Measurements from ENCODE around the gene SEPTIN6. TPM values are rescaled to one million over a fixed set of nuclear protein-coding genes. Genes with fewer than 3 reads are reported as not detected.

SEPTIN6 gene
- total RNA-seq, 2 donors from 2014 or later = 183 to 275 TPM

- H3K27ac Mint-ChIP-seq = peak overlapping the region; percentile 33
- ATAC-seq (replicated peaks in 1 of 2) (peak; percentile 58 to 92), DNase-seq (no peak)
- peaks cover 6% of the 10 kb centered on the region for H3K27me3 Mint-ChIP-seq (ENCODE audit: low read depth)
- H3K9me3 Mint-ChIP-seq = no peaks in the 10 kb centered on the region
- H3K4me1 Mint-ChIP-seq (ENCODE audit: low read depth) = no peaks in the 10 kb centered on the region
- peak overlapping the region in 1 of 2 donors; percentile 29 for H3K4me3 Mint-ChIP-seq
- H3K36me3 Mint-ChIP-seq (ENCODE audit: insufficient read depth in 2 of 2) = no peaks in the 10 kb centered on the region
Measured at GRCh38 chrX:119706616-119707015, 13.6 kb upstream of the SEPTIN6 start.

- H3K9me3 Mint-ChIP-seq = no peaks in the 10 kb centered on the region
- no peak overlapping the region for H3K27ac Mint-ChIP-seq
- peaks cover 11% of the 10 kb centered on the region for H3K4me1 Mint-ChIP-seq (ENCODE audit: low read depth)
- no peaks in the 10 kb centered on the region for H3K36me3 Mint-ChIP-seq (ENCODE audit: insufficient read depth in 2 of 2)
- no peak overlapping the region for H3K4me3 Mint-ChIP-seq
- no peaks in the 10 kb centered on the region for H3K27me3 Mint-ChIP-seq (ENCODE audit: low read depth)
- DNase-seq (no peak), ATAC-seq (replicated peaks in 1 of 2) (peak; percentile 58 to 60)
Measured at GRCh38 chrX:119698845-119699244, 5.9 kb upstream of the SEPTIN6 start.

DNA sequence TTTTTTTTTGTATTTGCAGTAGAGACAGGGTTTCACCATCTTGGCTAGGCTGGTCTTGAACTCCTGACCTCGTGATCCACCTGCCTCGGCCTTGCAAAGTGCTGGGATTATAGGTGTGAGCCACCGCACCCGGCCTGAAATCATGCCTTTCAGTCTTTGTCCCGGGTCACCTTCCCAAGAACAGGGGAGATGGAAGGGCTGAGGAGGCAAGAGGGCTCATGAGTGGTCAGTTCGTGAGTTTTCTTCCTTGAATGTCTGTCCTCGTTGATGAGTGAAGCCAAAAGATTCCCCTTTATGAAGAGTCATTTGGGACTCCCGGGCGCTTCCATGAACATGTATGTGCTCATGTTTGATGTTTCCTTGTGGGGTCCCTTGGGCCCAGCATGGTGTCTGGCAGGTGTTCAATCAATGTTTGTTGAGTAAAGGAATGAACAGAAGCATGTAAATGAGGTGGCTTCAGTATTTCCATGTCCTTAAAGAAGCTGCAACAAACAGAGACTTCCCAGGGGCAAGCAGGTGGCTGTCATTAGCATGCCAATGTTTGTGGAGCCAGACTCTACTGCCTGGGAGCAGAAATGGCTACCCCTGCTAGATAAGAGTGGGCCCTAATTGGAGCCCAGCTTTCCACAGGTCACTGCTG lies 3.4 kb upstream of the SEPTIN6 start:
- no peak overlapping the region for H3K27ac Mint-ChIP-seq
- H3K4me1 Mint-ChIP-seq (ENCODE audit: low read depth) = peaks cover 11% of the 10 kb centered on the region
- DNase-seq (no peak), ATAC-seq (replicated peaks in 1 of 2) (no peak)
- H3K4me3 Mint-ChIP-seq = no peak overlapping the region
- H3K27me3 Mint-ChIP-seq (ENCODE audit: low read depth) = no peaks in the 10 kb centered on the region
- peaks cover 3 to 6% of the 10 kb centered on the region in 2 donors for H3K36me3 Mint-ChIP-seq (ENCODE audit: insufficient read depth in 2 of 2)
- no peaks in the 10 kb centered on the region for H3K9me3 Mint-ChIP-seq

GRCh38 chrX:119695535-119696050 lies 2.6 kb upstream of the SEPTIN6 start:
- no peak overlapping the region for H3K27ac Mint-ChIP-seq
- DNase-seq (no peak), ATAC-seq (replicated peaks in 1 of 2) (no peak)
- H3K27me3 Mint-ChIP-seq (ENCODE audit: low read depth) = no peaks in the 10 kb centered on the region
- H3K4me1 Mint-ChIP-seq (ENCODE audit: low read depth) = peaks cover 11% of the 10 kb centered on the region
- no peak overlapping the region for H3K4me3 Mint-ChIP-seq
- H3K36me3 Mint-ChIP-seq (ENCODE audit: insufficient read depth in 2 of 2) = peaks cover 3 to 10% of the 10 kb centered on the region in 2 donors
- H3K9me3 Mint-ChIP-seq = no peaks in the 10 kb centered on the region

- Mint-ChIP-seq H3K4me3 (no peak overlapping the region), H3K27ac (no peak overlapping the region), H3K9me3 (no peaks in the 10 kb centered on the region), H3K36me3 (ENCODE audit: insufficient read depth in 2 of 2) (peaks cover 7 to 14% of the 10 kb centered on the region in 2 donors), H3K4me1 (ENCODE audit: low read depth) (peaks cover 15% of the 10 kb centered on the region), H3K27me3 (ENCODE audit: low read depth) (no peaks in the 10 kb centered on the region)
- ATAC-seq (replicated peaks in 1 of 2) = no peak
- no peak for DNase-seq
Measured at GRCh38 chrX:119694601-119695534, 1.9 kb upstream of the SEPTIN6 start.

- H3K27ac Mint-ChIP-seq = no peak overlapping the region
- DNase-seq (no peak), ATAC-seq (replicated peaks in 1 of 2) (no peak)
- no peaks in the 10 kb centered on the region for H3K27me3 Mint-ChIP-seq (ENCODE audit: low read depth)
- no peaks in the 10 kb centered on the region for H3K9me3 Mint-ChIP-seq
- H3K36me3 Mint-ChIP-seq (ENCODE audit: insufficient read depth in 2 of 2) = peaks cover 7 to 15% of the 10 kb centered on the region in 2 donors
- peaks cover 24% of the 10 kb centered on the region for H3K4me1 Mint-ChIP-seq (ENCODE audit: low read depth)
- H3K4me3 Mint-ChIP-seq = peak overlapping the region; percentile 88 to 94
Measured at GRCh38 chrX:119693996-119694451, 1.1 kb upstream of the SEPTIN6 start.

- Mint-ChIP-seq H3K4me1 (ENCODE audit: low read depth) (peaks cover 28% of the 10 kb centered on the region), H3K9me3 (no peaks in the 10 kb centered on the region), H3K4me3 (peak overlapping the region; percentile 88 to 94), H3K36me3 (ENCODE audit: insufficient read depth in 2 of 2) (peaks cover 7 to 15% of the 10 kb centered on the region in 2 donors), H3K27ac (peak overlapping the region; percentile 99), H3K27me3 (ENCODE audit: low read depth) (no peaks in the 10 kb centered on the region)
- DNase-seq (peak; percentile 68 to 80), ATAC-seq (replicated peaks in 1 of 2) (peak; percentile 52 to 62)
Measured at GRCh38 chrX:119692191-119693039, 553 bp downstream of the SEPTIN6 start.

GRCh38 chrX:119690921-119691716 lies 1.8 kb downstream of the SEPTIN6 start:
- Mint-ChIP-seq H3K27me3 (ENCODE audit: low read depth) (no peaks in the 10 kb centered on the region), H3K9me3 (no peaks in the 10 kb centered on the region), H3K36me3 (ENCODE audit: insufficient read depth in 2 of 2) (peaks cover 7 to 16% of the 10 kb centered on the region in 2 donors), H3K4me3 (peak overlapping the region; percentile 81 to 88), H3K4me1 (ENCODE audit: low read depth) (peaks cover 41% of the 10 kb centered on the region), H3K27ac (peak overlapping the region; percentile 99)
- DNase-seq = peak; percentile 68 to 78
- ATAC-seq (replicated peaks in 1 of 2) = peak; percentile 18 to 32

GRCh38 chrX:119688911-119689321 lies 4.1 kb downstream of the SEPTIN6 start:
- Mint-ChIP-seq H3K36me3 (ENCODE audit: insufficient read depth in 2 of 2) (peaks cover 7 to 18% of the 10 kb centered on the region in 2 donors), H3K9me3 (no peaks in the 10 kb centered on the region), H3K4me1 (ENCODE audit: low read depth) (peaks cover 63% of the 10 kb centered on the region), H3K27ac (peak overlapping the region; percentile 99), H3K4me3 (peak overlapping the region; percentile 87 to 88), H3K27me3 (ENCODE audit: low read depth) (no peaks in the 10 kb centered on the region)
- ATAC-seq (replicated peaks in 1 of 2) (peak in 1 of 2 donors; percentile 24), DNase-seq (peak in 1 of 2 donors; percentile 64)

DNA sequence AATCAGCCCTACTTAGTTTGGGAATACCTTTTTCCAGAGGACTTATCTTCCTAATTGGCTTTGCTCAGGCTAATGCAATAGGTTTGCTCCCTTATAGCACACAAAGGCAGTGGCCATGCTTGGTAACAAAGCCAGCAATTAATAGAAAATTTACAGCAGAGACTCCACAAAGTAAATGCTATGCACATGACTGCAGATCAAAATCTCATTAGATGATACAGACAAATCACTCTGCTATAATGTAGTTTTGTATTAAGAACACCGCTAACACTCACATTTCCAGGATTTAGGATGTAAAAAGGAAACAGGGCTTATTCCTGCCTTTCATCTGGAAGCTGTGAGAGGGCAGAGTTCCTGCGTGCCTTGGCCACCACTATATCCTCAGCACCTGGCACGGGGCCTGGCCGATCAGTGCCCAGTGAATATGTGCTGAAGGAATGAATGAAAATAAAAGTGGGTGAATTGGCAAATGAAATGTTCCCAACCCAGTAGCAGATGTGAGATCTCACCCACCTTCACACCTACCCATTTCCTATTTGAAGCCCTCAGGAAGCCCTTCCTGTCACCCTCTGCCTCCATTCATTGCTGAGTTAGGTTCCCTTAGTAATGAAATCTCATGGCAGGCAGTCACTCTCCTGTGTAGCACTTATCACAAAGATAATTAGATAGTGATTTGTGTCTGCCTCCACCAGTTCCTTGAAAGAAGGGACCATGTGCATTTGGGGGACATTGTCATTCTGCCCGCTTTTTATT lies 5.1 kb downstream of the SEPTIN6 start:
- H3K36me3 Mint-ChIP-seq (ENCODE audit: insufficient read depth in 2 of 2) = peaks cover 7 to 21% of the 10 kb centered on the region in 2 donors

GRCh38 chrX:119686087-119686691 lies 6.8 kb downstream of the SEPTIN6 start:
- Mint-ChIP-seq H3K27ac (peak overlapping the region; percentile 99), H3K9me3 (no peaks in the 10 kb centered on the region), H3K27me3 (ENCODE audit: low read depth) (no peaks in the 10 kb centered on the region), H3K4me1 (ENCODE audit: low read depth) (peaks cover 84% of the 10 kb centered on the region), H3K4me3 (peak overlapping the region; percentile 87 to 88), H3K36me3 (ENCODE audit: insufficient read depth in 2 of 2) (peaks cover 4 to 14% of the 10 kb centered on the region in 2 donors)
- no peak for DNase-seq
- ATAC-seq (replicated peaks in 1 of 2) = no peak

More for the DNA sequence above, 5.1 kb downstream of the SEPTIN6 start:
- H3K27me3 Mint-ChIP-seq (ENCODE audit: low read depth) = no peaks in the 10 kb centered on the region
- no peaks in the 10 kb centered on the region for H3K9me3 Mint-ChIP-seq
- H3K4me1 Mint-ChIP-seq (ENCODE audit: low read depth) = peaks cover 71% of the 10 kb centered on the region
- DNase-seq (no peak), ATAC-seq (replicated peaks in 1 of 2) (no peak)
- H3K4me3 Mint-ChIP-seq = peak overlapping the region; percentile 87 to 88
- H3K27ac Mint-ChIP-seq = peak overlapping the region; percentile 99
